ENCODE data around the gene KERA.

Gene KERA

DNA sequence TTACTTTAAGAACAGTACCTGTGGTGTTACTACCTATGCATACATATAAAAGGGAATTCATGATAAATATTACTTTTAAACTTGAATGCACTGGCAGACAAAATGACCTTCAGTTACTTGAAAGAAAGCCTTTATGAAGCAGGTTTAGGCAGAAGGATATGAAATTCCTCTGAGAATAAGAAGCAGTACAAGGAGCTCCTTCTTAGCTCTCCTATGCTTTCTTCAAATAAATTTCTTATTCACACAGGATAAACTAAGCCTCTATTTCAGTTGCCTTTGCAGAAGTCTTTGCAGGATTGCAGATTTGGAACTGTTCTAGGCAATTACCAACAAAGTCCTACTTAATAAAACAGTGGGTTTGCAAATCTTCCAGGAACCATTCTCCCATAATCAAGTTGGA is 54.1 kb downstream of the KERA start:
- TF ChIP-seq, protein P1, sequence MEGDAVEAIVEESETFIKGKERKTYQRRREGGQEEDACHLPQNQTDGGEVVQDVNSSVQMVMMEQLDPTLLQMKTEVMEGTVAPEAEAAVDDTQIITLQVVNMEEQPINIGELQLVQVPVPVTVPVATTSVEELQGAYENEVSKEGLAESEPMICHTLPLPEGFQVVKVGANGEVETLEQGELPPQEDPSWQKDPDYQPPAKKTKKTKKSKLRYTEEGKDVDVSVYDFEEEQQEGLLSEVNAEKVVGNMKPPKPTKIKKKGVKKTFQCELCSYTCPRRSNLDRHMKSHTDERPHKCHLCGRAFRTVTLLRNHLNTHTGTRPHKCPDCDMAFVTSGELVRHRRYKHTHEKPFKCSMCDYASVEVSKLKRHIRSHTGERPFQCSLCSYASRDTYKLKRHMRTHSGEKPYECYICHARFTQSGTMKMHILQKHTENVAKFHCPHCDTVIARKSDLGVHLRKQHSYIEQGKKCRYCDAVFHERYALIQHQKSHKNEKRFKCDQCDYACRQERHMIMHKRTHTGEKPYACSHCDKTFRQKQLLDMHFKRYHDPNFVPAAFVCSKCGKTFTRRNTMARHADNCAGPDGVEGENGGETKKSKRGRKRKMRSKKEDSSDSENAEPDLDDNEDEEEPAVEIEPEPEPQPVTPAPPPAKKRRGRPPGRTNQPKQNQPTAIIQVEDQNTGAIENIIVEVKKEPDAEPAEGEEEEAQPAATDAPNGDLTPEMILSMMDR (IDR thresholded peaks at IDR 0.05; ENCODE audit: control insufficient read depth, extremely low read depth, insufficient read depth) = no peak
- no peak overlapping the region for H3K4me3 ChIP-seq (ENCODE audit: low read depth, low read length)
- DNase-seq (ENCODE audit: low read depth) = no peak

DNA sequence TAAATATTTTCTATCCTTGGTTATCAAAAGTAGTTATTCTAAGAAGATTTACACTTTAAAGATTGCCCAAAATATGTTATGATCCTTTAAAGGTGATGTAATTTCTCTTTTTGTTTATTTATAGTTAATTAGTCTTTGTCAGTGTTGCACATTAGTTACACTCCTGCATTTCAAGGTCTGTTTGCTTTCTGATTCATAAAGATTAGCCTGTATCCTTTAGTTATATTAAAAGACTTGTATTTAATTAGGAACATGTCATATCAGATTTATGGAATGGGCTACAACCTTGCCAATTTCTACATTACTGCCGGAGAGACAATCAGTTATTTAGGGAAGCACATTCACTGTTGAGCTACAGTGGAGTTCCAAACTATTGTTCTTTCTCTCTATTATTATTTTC is 56.5 kb downstream of the KERA start:
- TF ChIP-seq, protein P1 (IDR thresholded peaks at IDR 0.05; ENCODE audit: control insufficient read depth, extremely low read depth, insufficient read depth) = no peak
- H3K4me3 ChIP-seq (ENCODE audit: low read depth, low read length) = no peak overlapping the region
- peak; percentile 85 for DNase-seq (ENCODE audit: low read depth)
